GM12892 (cell line): ENCODE results near the gene SOX4.

Experiments
- POLR2A ChIP-seq: IDR thresholded peaks from 2 replicates; pipeline ENCODE4 v1.6.1; 2011; ENCODE audit warnings: low read depth, low read length, control low read depth
- POLR2AphosphoS5 ChIP-seq: IDR thresholded peaks from 2 replicates; pipeline ENCODE4 v1.6.1; 2011; ENCODE audit warnings: low read depth, low read length, control low read depth

DNA sequence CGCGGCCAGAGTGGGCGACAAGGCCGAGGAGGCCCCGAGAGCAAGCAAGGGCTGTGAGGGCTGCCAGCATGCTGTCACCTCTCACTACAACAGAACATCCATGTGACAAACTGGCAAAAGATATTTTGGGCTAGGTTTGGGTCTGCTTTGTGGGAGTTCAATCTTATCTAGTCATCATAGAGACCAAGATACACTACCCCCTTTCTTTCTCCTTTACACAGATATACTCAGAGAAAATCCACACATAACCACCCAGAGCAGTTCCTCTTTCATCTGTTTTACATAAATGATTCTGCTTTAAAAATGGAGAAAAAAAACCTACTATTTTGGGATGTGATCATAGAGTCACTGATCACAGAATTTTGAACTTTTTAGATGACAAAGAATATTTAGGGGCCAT is 16.8 kb downstream of the SOX4 start:
- TF ChIP-seq POLR2A: no peak
- TF ChIP-seq POLR2AphosphoS5: no peak
